Uterus (tissue), 4 donors: Measurements from ENCODE around the gene DDOST. TPM values are rescaled to one million over a fixed set of nuclear protein-coding genes. Genes with fewer than 3 reads are reported as not detected.

Experiments
- DNase-seq, 2 donors: peaks; one replicate each; pipeline ENCODE4 v3.0.0-alpha.2; 2019 to 2020
- H3K27ac ChIP-seq, 2 donors: fragments of 200-600 bp; sonication (generic); 1 replicate in 1 of 2; 2 replicates in 1 of 2; pipeline ENCODE4 v1.5.1; 2016 to 2018
- H3K27me3 ChIP-seq, 2 donors: fragments of 200-600 bp; sonication (generic); one replicate each; pipeline ENCODE4 v1.5.1; 2018 to 2019; ENCODE audit warnings: control low read depth in 1 of 2
- H3K36me3 ChIP-seq, 2 donors: fragments of 200-600 bp; sonication (generic); one replicate each; pipeline ENCODE4 v1.5.1; 2019; ENCODE audit warnings: control low read depth in 1 of 2
- H3K4me1 ChIP-seq, 2 donors: fragments of 200-600 bp; sonication (generic); one replicate each; pipeline ENCODE4 v1.5.1; 2018 to 2019; ENCODE audit warnings: control low read depth in 1 of 2
- H3K4me3 ChIP-seq, 2 donors: fragments of 200-600 bp; sonication (generic); 1 replicate in 1 of 2; 2 replicates in 1 of 2; pipeline ENCODE4 v1.5.1; 2018 to 2019; ENCODE audit warnings: mild to moderate bottlenecking in 1 of 2
- H3K9me3 ChIP-seq, 2 donors: fragments of 200-600 bp; sonication (generic); one replicate each; pipeline ENCODE4 v1.5.1; 2019; ENCODE audit warnings: control low read depth in 1 of 2
- POLR2A ChIP-seq, 2 donors: fragments of 450-650 bp; IDR thresholded peaks; one replicate each; pipeline ENCODE4 v1.6.1; 2016; ENCODE audit warnings: antibody characterized with exemption in 2 of 2, mild to moderate bottlenecking in 1 of 2, moderate library complexity in 1 of 2
- intact Hi-C: fragments of 100-400 bp; cut with DNase I; formaldehyde crosslinking; loops from one replicate; pipeline ENCODE4 v1.15.1; 2023; ENCODE audit warnings: low total_unique reads
- total RNA-seq, 4 donors: library from RNA; depleted of rRNA in 3 of 4; stranded (reverse); fragments of >200 nt in 3 of 4; gene quantifications; one replicate each; pipeline versions ENCODE4 v1.1.0 to v1.2.4, GENCODE V29; 2014 to 2023
- TF ChIP-seq, protein P1 (sequence below), 4 experiments: fragments of 200-600 bp in 2 of 4; fragments of 450-650 bp in 2 of 4; sonication (generic) in 2 of 4; IDR thresholded peaks; one replicate each; pipeline ENCODE4 v1.5.1; 2016 to 2019; ENCODE audit warnings: antibody characterized with exemption in 4 of 4, mild to moderate bottlenecking in 2 of 4, moderate library complexity in 1 of 4
- donor health status: DM: yes; HTN: yes; CAD: no.

The DDOST gene
- total RNA-seq, 4 donors from 2014 or later = 101 to 236 (median 123) TPM

DNA sequence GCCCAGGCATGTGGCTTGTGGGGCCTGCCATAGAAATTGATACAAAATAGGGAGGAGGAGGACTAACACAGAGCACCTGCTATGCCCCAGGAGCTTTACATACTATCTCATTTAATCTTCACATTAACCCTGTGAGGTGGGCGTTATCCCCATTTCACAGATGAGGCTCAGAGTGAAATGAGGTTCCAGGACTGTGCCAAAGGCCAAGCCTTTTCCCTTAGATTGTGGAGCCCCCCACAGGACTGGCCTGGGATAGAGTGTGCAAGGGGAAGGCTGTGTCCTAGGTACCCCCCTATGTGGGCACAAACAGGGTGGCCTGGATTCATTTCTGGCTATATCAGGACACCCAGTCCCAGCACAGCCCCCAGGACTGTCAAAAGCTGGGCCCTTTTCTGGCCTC is 2.2 kb upstream of the DDOST start:
- Histone ChIP-seq H3K4me3 (no peak overlapping the region), H3K4me1 (peaks cover 0 to 12% of the 10 kb centered on the region in 2 donors), H3K9me3 (no peaks in the 10 kb centered on the region), H3K36me3 (no peaks in the 10 kb centered on the region), H3K27ac (no peak overlapping the region), H3K27me3 (no peaks in the 10 kb centered on the region)
- TF ChIP-seq, protein P1, sequence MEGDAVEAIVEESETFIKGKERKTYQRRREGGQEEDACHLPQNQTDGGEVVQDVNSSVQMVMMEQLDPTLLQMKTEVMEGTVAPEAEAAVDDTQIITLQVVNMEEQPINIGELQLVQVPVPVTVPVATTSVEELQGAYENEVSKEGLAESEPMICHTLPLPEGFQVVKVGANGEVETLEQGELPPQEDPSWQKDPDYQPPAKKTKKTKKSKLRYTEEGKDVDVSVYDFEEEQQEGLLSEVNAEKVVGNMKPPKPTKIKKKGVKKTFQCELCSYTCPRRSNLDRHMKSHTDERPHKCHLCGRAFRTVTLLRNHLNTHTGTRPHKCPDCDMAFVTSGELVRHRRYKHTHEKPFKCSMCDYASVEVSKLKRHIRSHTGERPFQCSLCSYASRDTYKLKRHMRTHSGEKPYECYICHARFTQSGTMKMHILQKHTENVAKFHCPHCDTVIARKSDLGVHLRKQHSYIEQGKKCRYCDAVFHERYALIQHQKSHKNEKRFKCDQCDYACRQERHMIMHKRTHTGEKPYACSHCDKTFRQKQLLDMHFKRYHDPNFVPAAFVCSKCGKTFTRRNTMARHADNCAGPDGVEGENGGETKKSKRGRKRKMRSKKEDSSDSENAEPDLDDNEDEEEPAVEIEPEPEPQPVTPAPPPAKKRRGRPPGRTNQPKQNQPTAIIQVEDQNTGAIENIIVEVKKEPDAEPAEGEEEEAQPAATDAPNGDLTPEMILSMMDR (IDR thresholded peaks at IDR 0.05) = no peak
- no peak for TF ChIP-seq POLR2A (IDR thresholded peaks at IDR 0.05)
- no peak for DNase-seq
- intact Hi-C loops = no loop called here

DNA sequence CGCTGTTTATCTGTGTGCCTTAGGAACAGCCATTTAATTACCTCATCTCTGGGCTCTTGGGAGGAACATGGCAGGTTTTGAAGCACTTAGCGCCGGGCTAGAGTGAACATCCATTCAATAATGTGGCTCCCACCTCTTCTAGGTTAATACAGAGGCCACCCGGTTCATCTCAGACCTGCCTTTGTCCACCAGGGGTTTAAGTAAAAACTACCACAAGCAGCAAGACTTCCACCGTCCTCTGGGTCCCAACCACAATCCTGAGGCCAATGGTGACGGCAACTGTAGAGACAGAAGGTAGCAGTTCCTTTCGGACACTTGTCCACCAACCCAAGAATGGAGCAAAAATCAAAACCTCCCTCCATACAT is 924 bp upstream of the DDOST start:
- Histone ChIP-seq H3K27me3 (no peaks in the 10 kb centered on the region), H3K36me3 (no peaks in the 10 kb centered on the region), H3K27ac (peak overlapping the region; percentile 65 to 82), H3K9me3 (no peaks in the 10 kb centered on the region), H3K4me3 (peak overlapping the region; percentile 72 to 76), H3K4me1 (peaks cover 0 to 12% of the 10 kb centered on the region in 2 donors)
- intact Hi-C loops = no loop called here
- DNase-seq = no peak
- TF ChIP-seq POLR2A (IDR thresholded peaks at IDR 0.05) = no peak
- TF ChIP-seq, protein P1 (IDR thresholded peaks at IDR 0.05) = no peak

DNA sequence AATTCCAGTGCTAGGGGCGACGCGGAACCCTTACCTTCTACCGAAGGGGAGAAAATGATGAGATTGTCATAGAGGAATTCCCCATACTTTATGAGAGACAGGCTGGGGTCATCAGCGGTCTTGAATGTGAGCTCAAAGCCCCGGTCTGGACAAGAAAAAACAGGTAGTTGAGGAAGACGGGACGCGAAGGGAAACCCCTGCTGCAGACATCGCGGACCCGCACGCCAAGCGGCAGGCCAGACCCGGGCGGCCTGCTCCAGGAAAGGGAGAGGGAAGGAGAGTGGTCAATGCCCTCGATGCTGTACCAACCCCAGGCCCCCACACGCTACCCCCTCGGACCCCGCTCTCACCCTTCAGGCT is 342 bp downstream of the DDOST start:
- no peak for TF ChIP-seq POLR2A (IDR thresholded peaks at IDR 0.05)
- TF ChIP-seq, protein P1 (IDR thresholded peaks at IDR 0.05) = no peak
- Histone ChIP-seq H3K4me1 (peaks cover 0 to 12% of the 10 kb centered on the region in 2 donors), H3K36me3 (no peaks in the 10 kb centered on the region), H3K4me3 (peak overlapping the region; percentile 72 to 76), H3K27me3 (no peaks in the 10 kb centered on the region), H3K9me3 (no peaks in the 10 kb centered on the region), H3K27ac (peak overlapping the region; percentile 38 to 67)
- no peak for DNase-seq
- intact Hi-C loops = no loop called here

DNA sequence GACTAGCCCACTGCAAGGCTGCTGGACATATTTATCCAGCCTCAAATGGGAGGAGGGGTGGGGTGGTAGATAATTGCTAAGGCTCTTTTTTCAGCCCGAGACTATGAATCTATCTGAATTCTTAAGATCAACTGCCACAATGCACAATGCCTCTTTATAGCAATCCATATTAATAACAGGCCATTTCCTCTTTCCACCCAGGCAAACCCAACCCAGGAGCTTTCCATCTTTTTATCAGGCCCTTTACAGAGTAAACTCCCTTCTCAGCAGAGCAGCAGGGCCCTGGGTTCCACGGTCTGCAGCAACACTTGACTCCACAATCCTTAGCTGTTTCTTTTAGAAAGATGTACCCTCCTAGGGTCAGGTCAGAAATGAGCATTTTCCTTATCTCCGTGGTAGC is 806 bp downstream of the DDOST start:
- H3K27me3 ChIP-seq = no peaks in the 10 kb centered on the region
- intact Hi-C loops = no loop called here
- no peaks in the 10 kb centered on the region for H3K9me3 ChIP-seq
- H3K4me1 ChIP-seq = peaks cover 0 to 12% of the 10 kb centered on the region in 2 donors
- no peak for DNase-seq
- H3K36me3 ChIP-seq = no peaks in the 10 kb centered on the region
- TF ChIP-seq, protein P1 (IDR thresholded peaks at IDR 0.05) = no peak
- no peak for TF ChIP-seq POLR2A (IDR thresholded peaks at IDR 0.05)
- peak overlapping the region; percentile 72 to 76 for H3K4me3 ChIP-seq
- peak overlapping the region; percentile 38 to 67 for H3K27ac ChIP-seq

DNA sequence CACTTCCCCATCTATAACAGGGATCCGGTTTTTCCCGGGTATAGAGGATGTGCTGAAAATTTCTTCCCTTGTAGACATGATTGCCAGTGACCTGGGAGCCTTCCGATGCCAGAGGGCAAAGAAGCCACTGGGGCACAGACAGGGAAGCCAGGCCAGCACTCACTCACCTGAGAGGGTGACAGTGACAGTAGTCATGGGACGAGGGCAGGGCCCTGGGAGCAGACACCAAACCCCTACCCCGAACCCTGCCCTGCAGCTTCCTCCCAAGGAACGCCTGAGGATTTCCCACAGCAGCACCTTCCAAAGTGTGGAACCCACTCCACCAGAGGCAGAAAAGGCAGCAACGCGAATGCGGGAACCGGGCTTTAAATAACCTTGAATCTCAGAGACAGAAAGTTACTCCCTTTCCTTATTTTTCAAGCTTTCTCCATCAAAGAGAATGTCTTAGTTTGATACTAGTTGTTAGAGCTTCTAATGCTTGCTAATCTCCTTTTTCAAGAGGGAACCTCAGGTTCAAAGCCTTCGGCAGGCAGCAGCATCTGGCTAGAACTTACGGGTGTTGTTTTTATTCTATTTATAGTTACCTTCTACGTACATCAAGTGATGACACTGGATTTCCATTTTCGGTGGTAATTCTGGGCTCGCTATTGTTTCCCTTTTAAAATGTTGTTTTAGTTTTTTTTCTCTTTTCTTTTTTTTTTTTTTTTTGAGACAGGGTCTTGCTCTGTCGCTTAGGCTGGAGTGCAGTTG is 2.8 kb downstream of the DDOST start:
- no peak overlapping the region for H3K27ac ChIP-seq
- H3K9me3 ChIP-seq = no peaks in the 10 kb centered on the region
- H3K36me3 ChIP-seq = no peaks in the 10 kb centered on the region
- DNase-seq = no peak
- intact Hi-C loops = no loop called here
- H3K4me3 ChIP-seq = no peak overlapping the region
- no peaks in the 10 kb centered on the region for H3K27me3 ChIP-seq
- TF ChIP-seq POLR2A (IDR thresholded peaks at IDR 0.05) = no peak
- TF ChIP-seq, protein P1 (IDR thresholded peaks at IDR 0.05) = no peak
- peaks cover 0 to 12% of the 10 kb centered on the region in 2 donors for H3K4me1 ChIP-seq
